DND-41 (cell line): ENCODE measurements around the gene DOCK3.

Experiments used
- EZH2 ChIP-seq: IDR thresholded peaks from 3 replicates; pipeline ENCODE4 v1.6.1; 2012; ENCODE audit warnings: borderline replicate concordance, low read depth, mild to moderate bottlenecking, moderate library complexity, low read length, inconsistent platforms; ENCODE audit not compliant: severe bottlenecking
- TF ChIP-seq, protein P1 (sequence below): IDR thresholded peaks from 2 replicates; pipeline ENCODE4 v1.5.1; 2012; ENCODE audit warnings: borderline replicate concordance, low read length, moderate library complexity, mild to moderate bottlenecking; ENCODE audit not compliant: poor library complexity, severe bottlenecking; ENCODE audit errors: extremely low read depth

DNA sequence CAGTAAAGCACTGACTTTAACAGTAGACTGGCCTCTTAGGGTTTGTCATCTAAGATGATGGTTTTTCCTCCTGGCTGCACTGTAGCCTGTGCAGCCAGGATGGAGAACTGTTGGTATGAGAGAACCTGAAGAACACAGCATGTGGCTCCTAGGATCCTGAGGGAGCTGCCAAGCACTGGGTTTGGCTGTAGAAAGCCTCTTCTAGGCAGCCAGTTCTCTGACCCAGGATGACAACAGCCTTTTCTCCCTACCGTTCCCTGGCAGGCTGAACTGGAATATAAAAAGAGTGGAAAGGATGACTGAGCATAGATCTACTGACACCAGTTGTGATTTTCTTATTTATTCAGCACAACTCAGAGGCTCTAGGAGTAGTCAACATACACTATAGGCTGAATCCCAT is 676.0 kb downstream of the DOCK3 start:
- TF ChIP-seq, protein P1, sequence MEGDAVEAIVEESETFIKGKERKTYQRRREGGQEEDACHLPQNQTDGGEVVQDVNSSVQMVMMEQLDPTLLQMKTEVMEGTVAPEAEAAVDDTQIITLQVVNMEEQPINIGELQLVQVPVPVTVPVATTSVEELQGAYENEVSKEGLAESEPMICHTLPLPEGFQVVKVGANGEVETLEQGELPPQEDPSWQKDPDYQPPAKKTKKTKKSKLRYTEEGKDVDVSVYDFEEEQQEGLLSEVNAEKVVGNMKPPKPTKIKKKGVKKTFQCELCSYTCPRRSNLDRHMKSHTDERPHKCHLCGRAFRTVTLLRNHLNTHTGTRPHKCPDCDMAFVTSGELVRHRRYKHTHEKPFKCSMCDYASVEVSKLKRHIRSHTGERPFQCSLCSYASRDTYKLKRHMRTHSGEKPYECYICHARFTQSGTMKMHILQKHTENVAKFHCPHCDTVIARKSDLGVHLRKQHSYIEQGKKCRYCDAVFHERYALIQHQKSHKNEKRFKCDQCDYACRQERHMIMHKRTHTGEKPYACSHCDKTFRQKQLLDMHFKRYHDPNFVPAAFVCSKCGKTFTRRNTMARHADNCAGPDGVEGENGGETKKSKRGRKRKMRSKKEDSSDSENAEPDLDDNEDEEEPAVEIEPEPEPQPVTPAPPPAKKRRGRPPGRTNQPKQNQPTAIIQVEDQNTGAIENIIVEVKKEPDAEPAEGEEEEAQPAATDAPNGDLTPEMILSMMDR: no peak
- TF ChIP-seq EZH2: no peak
